HG03575 (cell line): Measurements from ENCODE around the gene THRA.
"Not testable (repeated sequence)": the region's sequence is repeated elsewhere in the genome, so short reads cannot be mapped to it uniquely, and the experiment has no call there.

Experiments used
- ATAC-seq: cut with Tn5 transposase; IDR thresholded peaks from one replicate; pipeline ENCODE4 v1.9.1; 2021; ENCODE audit not compliant: unreplicated experiment, insufficient number of reproducible peaks, low FRiP score; ENCODE audit errors: extremely low read depth

Gene THRA

DNA sequence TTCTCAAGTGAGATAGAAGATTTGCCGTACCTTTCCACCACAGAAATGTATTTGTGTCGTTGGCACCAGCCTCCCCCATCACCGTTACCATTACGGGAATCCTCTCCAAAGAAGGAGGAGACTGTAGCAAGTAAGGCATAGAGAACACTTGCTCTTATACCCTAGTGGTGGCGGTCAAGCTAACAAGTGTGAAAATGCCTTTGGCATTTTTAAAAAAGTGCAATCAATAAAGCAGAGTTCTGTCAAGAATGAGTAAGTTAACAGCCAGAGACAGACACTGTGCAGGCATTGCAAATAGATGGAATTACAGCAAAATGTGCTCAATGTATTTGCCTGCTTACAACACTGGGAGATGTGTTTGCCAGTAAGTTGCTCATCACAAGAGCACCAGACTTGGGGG is 66.7 kb downstream of the THRA start:
- ATAC-seq = no peak

DNA sequence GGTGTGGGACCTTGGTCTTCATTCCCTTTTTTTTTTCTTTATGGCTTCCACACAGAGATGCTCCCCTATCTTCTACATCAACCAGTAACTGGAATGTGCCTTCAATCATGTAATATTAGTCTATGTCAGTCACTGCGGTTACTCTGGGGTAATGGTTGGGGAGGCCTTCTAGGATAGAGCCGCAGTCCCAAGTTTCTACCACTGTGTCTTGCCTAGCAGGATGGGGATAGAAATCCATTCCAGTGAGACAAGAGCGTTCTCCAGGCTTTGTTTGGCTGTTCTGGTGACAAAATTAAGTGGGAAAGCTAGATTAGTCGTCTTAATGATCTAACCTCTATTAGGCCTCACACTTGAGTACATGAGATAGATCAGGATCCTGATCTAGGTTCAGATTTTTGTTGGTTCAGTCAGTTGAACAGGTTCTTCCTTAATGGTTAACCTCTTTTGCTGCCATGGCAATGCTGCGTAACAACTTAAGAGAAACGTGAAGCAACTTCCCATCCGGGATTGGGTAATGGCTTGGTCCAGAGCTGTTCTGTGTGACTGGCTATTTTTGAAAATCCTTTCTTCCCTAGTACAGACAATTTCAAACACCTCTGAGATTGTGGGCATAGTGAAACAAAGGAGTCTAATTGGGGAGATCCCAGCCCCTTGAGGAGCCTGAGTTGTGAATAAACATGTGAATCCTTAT is 67.7 kb downstream of the THRA start:
- ATAC-seq = no peak

DNA sequence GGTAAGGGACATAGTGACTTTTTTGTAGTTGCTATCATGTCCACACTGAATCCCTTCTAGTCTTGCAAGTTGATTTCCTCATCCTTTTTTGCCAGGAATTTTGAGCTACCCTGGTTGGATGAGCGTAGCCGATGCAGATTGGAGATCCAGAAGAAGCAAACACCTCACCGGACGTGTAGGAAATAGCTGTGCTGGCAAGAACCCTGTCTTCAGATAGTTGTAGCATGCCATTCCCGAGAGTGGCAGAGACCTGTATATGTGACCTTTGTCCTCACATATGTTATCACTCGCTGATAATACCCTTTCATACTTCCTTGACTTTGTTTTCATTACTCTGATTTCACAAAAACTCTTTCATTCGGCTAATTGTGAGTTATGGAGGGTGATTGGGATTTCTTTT is 71.4 kb downstream of the THRA start:
- ATAC-seq = no peak

DNA sequence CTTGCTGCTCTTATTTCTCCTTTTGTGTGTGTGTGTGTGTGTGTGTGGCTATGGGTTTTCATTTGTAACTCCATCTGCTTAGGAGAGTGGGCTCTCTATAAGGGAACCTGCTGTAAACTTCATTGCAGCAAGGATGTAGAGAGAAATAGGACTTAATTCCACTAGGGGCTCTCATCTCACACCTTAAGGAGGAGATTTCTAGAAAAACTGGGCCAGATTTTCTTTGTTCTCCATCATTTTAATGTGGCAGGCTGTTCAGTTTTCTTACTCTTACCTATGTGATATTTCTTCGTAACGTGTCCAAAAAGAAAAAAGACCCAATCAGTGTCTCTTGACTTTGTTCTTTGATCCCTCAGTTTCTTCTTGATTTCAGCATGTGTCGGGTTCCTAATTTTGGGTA is 73.1 kb downstream of the THRA start:
- ATAC-seq = no peak

DNA sequence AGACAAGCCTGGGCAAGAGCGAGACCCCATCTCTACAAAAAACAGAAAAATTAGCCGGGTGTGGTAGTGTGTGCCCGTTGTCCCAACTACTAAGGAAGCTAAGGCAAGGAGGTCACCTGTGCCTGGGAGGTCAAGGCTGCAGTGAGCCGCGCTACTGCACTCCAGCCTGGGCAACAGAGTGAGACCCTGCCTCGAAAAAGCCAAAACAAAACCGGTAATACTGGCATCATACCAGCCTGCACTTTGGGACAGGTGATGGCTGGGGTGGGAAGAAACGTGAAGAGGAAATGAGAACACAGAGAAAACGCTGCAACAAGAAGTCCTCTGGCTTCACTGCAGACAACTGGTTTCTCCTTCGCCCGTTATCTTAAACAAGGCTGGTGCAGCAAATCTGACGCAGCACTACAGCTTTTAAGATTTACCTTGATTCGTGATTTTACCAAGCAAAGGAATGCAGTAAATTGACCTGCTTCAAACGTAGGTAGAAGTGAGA is 76.8 kb downstream of the THRA start:
- ATAC-seq = no peak

DNA sequence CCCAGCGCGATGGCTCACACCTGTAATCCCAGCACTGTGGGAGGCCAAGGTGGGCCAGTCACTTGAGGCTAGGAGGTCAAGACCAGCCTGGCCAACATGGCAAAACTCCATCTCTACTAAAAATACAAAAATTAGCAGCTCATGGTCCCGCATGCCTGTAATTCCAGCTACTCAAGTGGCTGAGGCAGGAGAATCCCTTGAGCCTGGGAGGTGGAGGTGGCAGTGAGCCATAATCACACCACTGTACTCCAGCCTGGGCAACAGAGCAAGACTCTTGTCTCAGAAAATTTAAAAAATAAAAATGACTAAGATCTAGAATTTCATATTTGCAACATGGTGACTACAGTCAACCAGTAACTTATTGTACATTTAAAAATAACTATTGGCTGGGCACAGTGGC is 80.4 kb downstream of the THRA start:
- not testable (repeated sequence) for ATAC-seq
